HL-60/S4 treated with retinoic acid at 250 ng/mL for 4 days and 3 days (cell line): Measurements from ENCODE around the gene C11orf58.

ENCODE experiments used
- in situ Hi-C: fragments of 300-500 bp; cut with MboI; formaldehyde crosslinking; loops from 2 replicates; pipeline ENCODE4 v1.7.0; 2022; ENCODE audit warnings: low sequenced_read_pairs

The C11orf58 gene

DNA sequence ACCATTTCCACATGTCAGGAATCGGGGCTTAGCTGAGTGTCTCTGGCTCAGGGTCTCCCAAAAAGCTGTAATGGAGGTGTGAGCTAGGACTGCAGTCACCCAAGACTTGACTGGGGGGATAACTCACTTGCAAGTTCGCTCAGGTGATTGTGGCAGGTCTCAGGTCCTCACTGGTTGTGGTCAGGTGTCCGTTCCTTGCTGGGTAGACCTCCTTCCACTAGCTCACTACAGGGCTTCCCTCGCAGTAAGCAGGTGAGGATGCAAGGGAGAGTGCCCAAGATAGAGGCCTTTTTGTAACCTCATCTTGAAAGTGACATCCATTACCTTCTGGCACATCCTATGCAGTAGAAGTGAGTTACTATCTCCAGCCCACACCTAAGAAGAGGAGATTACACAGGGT, 29.5 kb downstream of the C11orf58 start:
- in situ Hi-C loops = no loop called here

- in situ Hi-C loops = no loop called here
These were observed 30.9 kb downstream of the C11orf58 start for GRCh38 chr11:16769386-16769785.

DNA sequence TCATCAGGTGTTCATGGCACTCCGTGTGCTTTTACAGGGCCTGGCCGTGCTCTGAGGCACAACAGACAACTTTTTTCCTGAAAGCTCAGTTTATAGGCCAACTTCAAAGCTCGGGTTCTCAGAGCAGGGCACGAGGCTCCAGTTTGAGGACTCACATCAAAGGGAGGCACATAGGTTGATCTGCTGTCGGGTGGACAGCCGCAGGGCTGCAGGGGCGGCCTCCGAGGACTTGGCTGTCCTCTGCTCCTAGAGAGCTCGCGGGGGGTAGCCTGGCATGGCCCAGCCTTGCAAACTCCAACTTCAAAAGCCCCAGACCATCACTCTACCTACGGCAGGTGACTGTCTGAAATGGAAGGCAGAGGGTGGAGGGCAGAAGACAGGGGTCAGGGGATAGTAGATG, 31.6 kb downstream of the C11orf58 start:
- in situ Hi-C loops = no loop called here

GRCh38 chr11:16771350-16772140, 33.1 kb downstream of the C11orf58 start:
- in situ Hi-C loops = no loop called here

- in situ Hi-C loops = no loop called here
These were observed 33.7 kb downstream of the C11orf58 start for GRCh38 chr11:16772141-16772512.

GRCh38 chr11:16773981-16774935, 35.8 kb downstream of the C11orf58 start:
- in situ Hi-C loops = no loop called here

DNA sequence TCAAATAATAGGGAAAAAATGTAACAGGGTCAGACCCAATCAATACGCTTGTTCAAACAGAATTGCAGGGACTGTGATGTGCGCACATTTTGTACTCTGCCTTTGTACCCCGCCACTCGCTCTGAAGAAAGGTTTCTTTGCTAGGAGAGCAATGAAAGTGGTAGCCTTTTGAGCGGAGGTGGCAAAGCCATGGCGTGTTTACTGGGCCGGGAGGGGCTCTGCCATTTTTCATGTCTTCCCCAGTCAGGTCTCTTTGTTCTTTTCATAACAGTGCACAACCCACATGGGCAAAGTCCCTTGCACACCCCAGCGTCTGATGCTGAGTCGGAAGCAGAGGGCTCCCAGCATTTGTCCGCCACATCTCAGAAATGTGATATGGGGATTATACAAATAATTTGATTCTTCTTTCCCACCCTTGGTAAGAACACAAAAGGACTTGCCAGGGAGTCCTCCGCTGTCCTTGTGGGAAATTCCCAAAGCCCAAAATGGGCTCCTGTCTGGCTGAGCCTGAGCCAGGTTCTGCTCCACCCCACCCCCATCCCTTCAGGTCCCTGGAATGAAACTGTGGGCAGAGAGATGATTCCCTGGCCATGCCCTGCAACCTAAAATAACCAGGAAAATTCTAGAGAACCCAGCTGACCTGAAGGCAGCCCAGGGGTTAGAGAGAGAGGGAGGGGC, 36.6 kb downstream of the C11orf58 start:
- in situ Hi-C loops = no loop called here

- in situ Hi-C loops = no loop called here
These were observed 37.3 kb downstream of the C11orf58 start for GRCh38 chr11:16775614-16776283.

- in situ Hi-C loops = no loop called here
These were observed 38.5 kb downstream of the C11orf58 start for GRCh38 chr11:16776711-16777612.

- in situ Hi-C loops = no loop called here
These were observed 39.1 kb downstream of the C11orf58 start for GRCh38 chr11:16777613-16777975.

GRCh38 chr11:16778286-16778685, 39.8 kb downstream of the C11orf58 start:
- in situ Hi-C loops = no loop called here

GRCh38 chr11:16778876-16779275, 40.4 kb downstream of the C11orf58 start:
- in situ Hi-C loops = no loop called here

- in situ Hi-C loops = no loop called here
These were observed 41.0 kb downstream of the C11orf58 start for GRCh38 chr11:16779436-16779835.

GRCh38 chr11:16780146-16780545, 41.7 kb downstream of the C11orf58 start:
- in situ Hi-C loops = loop anchor here (10.0 kb wide), 1 partner anchor 285 kb away; no protein-coding TSS in a partner anchor

DNA sequence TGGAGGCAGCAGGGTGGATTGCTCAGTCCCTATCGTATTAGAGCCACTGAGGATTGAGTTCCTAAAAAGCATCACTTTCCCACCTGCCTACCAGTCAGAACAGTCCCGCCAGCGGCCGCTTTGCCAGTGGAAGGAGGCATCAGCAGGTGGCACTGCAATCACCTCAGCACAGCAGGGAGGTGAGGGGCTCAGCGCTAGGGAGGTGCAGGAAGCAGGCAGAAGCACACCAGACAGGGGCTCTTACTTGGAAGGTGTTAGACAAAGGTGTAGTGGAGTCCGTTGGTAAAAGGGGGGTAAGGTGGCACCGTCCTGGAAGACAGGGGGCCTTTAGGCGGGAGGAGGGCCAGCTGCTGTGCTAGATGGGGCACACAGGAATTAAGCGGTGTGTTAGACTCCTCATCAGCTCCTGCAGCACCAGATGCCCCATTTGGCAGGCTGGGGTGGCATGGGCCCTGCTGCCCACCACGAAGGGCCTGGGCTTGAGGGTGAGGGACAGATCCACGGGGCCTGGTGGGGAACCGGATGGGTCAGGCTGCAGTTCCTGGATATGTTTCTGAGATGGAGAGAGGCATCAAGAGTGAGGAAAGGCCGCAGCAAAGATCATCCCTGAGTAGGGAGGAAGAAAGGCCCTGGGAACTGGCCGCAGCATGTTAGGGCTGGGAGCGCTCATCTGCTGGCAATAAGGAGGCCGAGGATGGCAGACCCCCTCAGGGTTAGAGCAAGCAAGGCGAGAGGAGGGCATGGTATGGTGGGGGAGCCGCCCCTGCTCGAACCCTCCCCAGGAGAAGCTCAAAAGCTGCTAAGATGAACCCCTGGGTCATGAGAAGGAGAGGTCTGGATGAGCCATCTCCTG, 42.5 kb downstream of the C11orf58 start:
- in situ Hi-C loops = loop anchor here (10.0 kb wide), 1 partner anchor 284 kb away; no protein-coding TSS in a partner anchor

DNA sequence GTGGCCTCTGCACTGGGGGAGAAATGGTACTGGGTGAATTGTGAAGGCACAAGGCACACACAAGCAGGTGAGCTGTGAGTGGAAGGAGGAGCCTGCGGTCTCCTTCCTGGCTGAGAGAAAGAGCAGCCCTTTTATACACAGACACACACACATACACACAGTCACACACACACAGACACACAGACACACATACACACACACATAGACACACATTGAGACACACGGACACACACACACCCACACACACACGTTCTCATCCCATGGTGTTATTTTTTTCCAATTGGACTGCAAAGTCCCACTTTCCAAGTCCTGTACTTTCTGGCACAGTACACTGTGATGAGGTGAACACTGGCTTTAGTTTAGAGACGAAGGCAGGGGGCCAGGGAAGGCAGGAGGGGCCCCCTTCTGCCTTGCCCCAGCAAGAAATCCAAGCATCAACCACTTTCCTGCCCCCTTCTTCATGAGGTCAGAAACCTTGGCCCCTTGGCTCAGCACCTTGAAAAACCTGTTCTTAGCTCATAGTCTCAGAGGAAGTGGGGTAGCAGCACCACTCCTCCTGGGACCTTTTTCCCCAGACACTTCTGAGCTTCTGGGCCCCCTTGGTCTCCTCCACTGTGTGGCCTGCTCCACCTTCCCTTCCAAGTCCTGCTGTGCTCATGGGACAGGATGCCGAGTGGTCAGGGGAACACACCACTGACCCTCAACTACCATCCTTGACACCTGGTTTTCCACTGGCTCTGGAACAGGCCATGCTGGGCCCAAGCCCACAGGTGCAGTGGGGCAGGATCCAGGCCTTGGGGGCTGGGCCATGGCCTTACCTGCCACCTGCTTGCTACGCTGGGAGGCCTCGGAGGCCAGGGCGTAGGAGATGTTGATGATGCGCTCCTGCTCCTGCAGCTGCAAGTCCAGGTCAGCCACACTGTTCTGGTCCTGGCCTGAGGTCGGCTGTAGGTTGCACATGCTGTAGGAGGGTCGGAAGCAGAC, 43.8 kb downstream of the C11orf58 start:
- in situ Hi-C loops = loop anchor here (10.0 kb wide), 1 partner anchor 283 kb away; no protein-coding TSS in a partner anchor

DNA sequence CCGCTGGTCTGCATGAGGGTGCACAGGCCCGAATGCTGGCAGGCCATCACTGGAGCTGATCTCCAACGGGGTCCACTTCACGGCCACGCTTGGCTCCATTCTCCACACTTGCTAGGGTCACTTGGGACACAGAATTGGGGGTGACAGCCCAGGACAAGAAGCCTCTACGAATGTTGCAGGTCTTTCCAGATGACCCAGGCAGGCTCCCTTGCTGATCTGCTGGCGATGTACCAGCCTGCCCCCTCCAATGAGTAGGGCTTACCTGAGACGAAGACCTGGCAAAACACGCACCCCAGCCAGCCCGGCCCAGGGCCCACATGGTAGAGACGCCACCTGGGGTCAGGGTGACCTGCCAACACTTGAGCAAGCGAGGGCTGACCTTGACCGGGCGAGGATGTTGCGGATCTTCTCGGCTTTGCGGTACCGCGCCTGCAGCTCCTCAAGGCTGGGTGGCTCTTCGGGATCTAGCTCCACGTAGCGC, 44.9 kb downstream of the C11orf58 start:
- in situ Hi-C loops = loop anchor here (10.0 kb wide), 1 partner anchor 281 kb away; no protein-coding TSS in a partner anchor
